ENCODE results near the gene NIPBL.

The NIPBL gene

GRCh38 chr5:37109338-37109737 lies 232.8 kb downstream of the NIPBL start:
- no peak for DNase-seq

- no peak for DNase-seq
Observed at GRCh38 chr5:37110135-37110534, 233.6 kb downstream of the NIPBL start.

GRCh38 chr5:37111426-37112382 lies 235.1 kb downstream of the NIPBL start:
- DNase-seq = no peak

- DNase-seq = no peak
Observed at GRCh38 chr5:37112383-37112991, 235.9 kb downstream of the NIPBL start.
